KMS-11 (cell line): Measurements from ENCODE around the gene FARS2.

Experiments
- H2AFZ ChIP-seq: fragments of 200-600 bp; sonication (generic); 2 replicates; pipeline ENCODE4 v1.6.1; 2016; ENCODE audit warnings: antibody characterized with exemption, mixed run types, low read depth
- H3K27ac ChIP-seq: fragments of 200-600 bp; sonication (generic); 2 replicates; pipeline ENCODE4 v1.6.1; 2016; ENCODE audit warnings: mild to moderate bottlenecking, mixed run types
- H3K27me3 ChIP-seq: fragments of 200-600 bp; sonication (generic); 2 replicates; pipeline ENCODE4 v1.6.1; 2017; ENCODE audit warnings: mild to moderate bottlenecking, low read depth, mixed run types, moderate library complexity; ENCODE audit not compliant: insufficient read depth
- H3K36me3 ChIP-seq: fragments of 200-600 bp; sonication (generic); 2 replicates; pipeline ENCODE4 v1.6.1; 2017; ENCODE audit warnings: mild to moderate bottlenecking, mixed run types; ENCODE audit not compliant: insufficient read depth
- H3K4me1 ChIP-seq: fragments of 200-600 bp; sonication (generic); 2 replicates; pipeline ENCODE4 v1.6.1; 2016; ENCODE audit warnings: mild to moderate bottlenecking, low read depth, mixed run types; ENCODE audit not compliant: poor library complexity, severe bottlenecking
- H3K4me2 ChIP-seq: fragments of 200-600 bp; sonication (generic); 2 replicates; pipeline ENCODE4 v1.7.0; 2016; ENCODE audit warnings: mild to moderate bottlenecking, mixed run types
- H3K4me3 ChIP-seq: fragments of 200-600 bp; sonication (generic); IDR thresholded peaks from 2 replicates; pipeline ENCODE4 v1.6.1; 2017; ENCODE audit warnings: low read depth, low read length, mixed read lengths; ENCODE audit not compliant: insufficient read depth
- H3K79me2 ChIP-seq: fragments of 200-600 bp; sonication (generic); 2 replicates; pipeline ENCODE4 v1.6.1; 2016; ENCODE audit warnings: low read depth, mixed run types; ENCODE audit not compliant: insufficient read depth
- H3K9ac ChIP-seq: fragments of 200-600 bp; sonication (generic); 2 replicates; pipeline ENCODE4 v1.6.1; 2016; ENCODE audit warnings: mild to moderate bottlenecking, mixed run types
- H4K20me1 ChIP-seq: fragments of 200-600 bp; sonication (generic); 2 replicates; pipeline ENCODE4 v1.6.1; 2016; ENCODE audit warnings: mild to moderate bottlenecking, mixed run types; ENCODE audit not compliant: insufficient read depth
- CTCF ChIP-seq: fragments of 200-600 bp; sonication (generic); conservative IDR thresholded peaks from 2 replicates; pipeline ENCODE4 v1.6.1; 2017; ENCODE audit warnings: low read depth, mild to moderate bottlenecking, antibody characterized with exemption, low read length, moderate library complexity, mixed read lengths

The FARS2 gene

GRCh38 chr6:5531161-5531560 lies 269.8 kb downstream of the FARS2 start:
- H3K4me2 ChIP-seq: no peak overlapping the region
- H3K79me2 ChIP-seq: no peaks in the 10 kb centered on the region
- H3K36me3 ChIP-seq: no peaks in the 10 kb centered on the region
- H3K4me1 ChIP-seq: no peaks in the 10 kb centered on the region
- no peak overlapping the region for H3K27ac ChIP-seq
- H4K20me1 ChIP-seq: no peaks in the 10 kb centered on the region
- H2AFZ ChIP-seq: no peak overlapping the region
- no peak overlapping the region for H3K9ac ChIP-seq
- H3K27me3 ChIP-seq: no peaks in the 10 kb centered on the region
- TF ChIP-seq CTCF: no peak
- no peak overlapping the region for H3K4me3 ChIP-seq

- no peak overlapping the region for H3K9ac ChIP-seq
- H3K4me1 ChIP-seq: no peaks in the 10 kb centered on the region
- H3K4me3 ChIP-seq: no peak overlapping the region
- H3K27me3 ChIP-seq: no peaks in the 10 kb centered on the region
- no peak overlapping the region for H2AFZ ChIP-seq
- no peaks in the 10 kb centered on the region for H4K20me1 ChIP-seq
- H3K79me2 ChIP-seq: no peaks in the 10 kb centered on the region
- no peak for TF ChIP-seq CTCF
- H3K4me2 ChIP-seq: no peak overlapping the region
- H3K36me3 ChIP-seq: no peaks in the 10 kb centered on the region
- no peak overlapping the region for H3K27ac ChIP-seq
Observed at GRCh38 chr6:5531853-5532375, 270.6 kb downstream of the FARS2 start.

GRCh38 chr6:5532941-5533340 lies 271.6 kb downstream of the FARS2 start:
- Histone ChIP-seq H2AFZ (no peak overlapping the region), H3K4me1 (no peaks in the 10 kb centered on the region), H3K4me2 (no peak overlapping the region), H3K79me2 (no peaks in the 10 kb centered on the region), H3K27me3 (no peaks in the 10 kb centered on the region), H3K36me3 (no peaks in the 10 kb centered on the region), H4K20me1 (no peaks in the 10 kb centered on the region), H3K9ac (no peak overlapping the region), H3K27ac (no peak overlapping the region), H3K4me3 (no peak overlapping the region)
- no peak for TF ChIP-seq CTCF

GRCh38 chr6:5534643-5535042 lies 273.3 kb downstream of the FARS2 start:
- no peak for TF ChIP-seq CTCF
- no peaks in the 10 kb centered on the region for H3K4me1 ChIP-seq
- H2AFZ ChIP-seq: no peak overlapping the region
- H3K9ac ChIP-seq: no peak overlapping the region
- no peaks in the 10 kb centered on the region for H3K27me3 ChIP-seq
- no peak overlapping the region for H3K4me2 ChIP-seq
- no peaks in the 10 kb centered on the region for H4K20me1 ChIP-seq
- no peak overlapping the region for H3K4me3 ChIP-seq
- no peak overlapping the region for H3K27ac ChIP-seq
- no peaks in the 10 kb centered on the region for H3K36me3 ChIP-seq
- no peaks in the 10 kb centered on the region for H3K79me2 ChIP-seq

GRCh38 chr6:5536644-5537043 lies 275.3 kb downstream of the FARS2 start:
- Histone ChIP-seq H3K27me3 (no peaks in the 10 kb centered on the region), H3K4me2 (no peak overlapping the region), H3K36me3 (no peaks in the 10 kb centered on the region), H3K9ac (no peak overlapping the region), H3K27ac (no peak overlapping the region), H3K79me2 (no peaks in the 10 kb centered on the region), H3K4me3 (no peak overlapping the region), H3K4me1 (no peaks in the 10 kb centered on the region), H4K20me1 (no peaks in the 10 kb centered on the region), H2AFZ (no peak overlapping the region)
- TF ChIP-seq CTCF: no peak
